Cardiac ventricle fibroblast (primary cell): ENCODE data around the gene CTSL. TPM values are rescaled to one million over a fixed set of nuclear protein-coding genes. Genes with fewer than 3 reads are reported as not detected.

Source experiments
- total RNA-seq: library from RNA; depleted of rRNA; stranded (reverse); fragments of >200 nt; gene quantifications from 2 replicates; pipeline ENCODE4 v1.2.3, GENCODE V29; 2015

The CTSL gene
- 658 and 701 TPM in 2 replicates for total RNA-seq

GRCh38 chr9:87725900-87726709 lies at the start of gene CTSL:
TSS of gene CTSL (plus strand) at chr9:87726119. CDS start at chr9:87727604, 1,485 bp downstream.

Other genes with a start within 250 kb of the CTSL start
- gene DAPK1, start 228.3 kb upstream of the CTSL start, total RNA-seq, result 19.5 and 21.1 TPM in 2 replicates
- not detected in 2 replicates for gene SPATA31E1, start 156.8 kb downstream of the CTSL start, total RNA-seq
- not detected in 2 replicates for gene SPATA31C1, start 191.8 kb downstream of the CTSL start, total RNA-seq
- gene CDK20, start 248.4 kb downstream of the CTSL start, total RNA-seq, result 1.5 and 4.4 TPM in 2 replicates